ENCODE data around the gene DMRTC2.

The DMRTC2 gene

GRCh38 chr19:41847351-41848105 lies 2.7 kb downstream of the DMRTC2 start:
- DNase-seq = no peak

- DNase-seq = no peak
Measured at GRCh38 chr19:41848666-41849065, 3.8 kb downstream of the DMRTC2 start.

GRCh38 chr19:41849067-41849466 lies 4.2 kb downstream of the DMRTC2 start:
- DNase-seq = no peak

GRCh38 chr19:41850381-41850780 lies 5.5 kb downstream of the DMRTC2 start:
- DNase-seq = no peak

- DNase-seq = no peak
Measured at GRCh38 chr19:41851456-41851855, 6.6 kb downstream of the DMRTC2 start.

- DNase-seq = no peak
Measured at GRCh38 chr19:41853344-41853743, 8.5 kb downstream of the DMRTC2 start.

GRCh38 chr19:41853768-41854167 lies 8.9 kb downstream of the DMRTC2 start:
- no peak for DNase-seq

- no peak for DNase-seq
Measured at GRCh38 chr19:41859213-41859617, 14.4 kb downstream of the DMRTC2 start.

- peak; percentile 98 to 99 for DNase-seq
Measured at GRCh38 chr19:41859618-41860418, 15.0 kb downstream of the DMRTC2 start, which contains the start of gene RPS19. Gene RPS19, plus strand, starts transcription at chr19:41860255. Its CDS starts 520 bp downstream, at chr19:41860775.

GRCh38 chr19:41860419-41861115 lies 15.7 kb downstream of the DMRTC2 start:
- DNase-seq = no peak

GRCh38 chr19:41861116-41861768 lies 16.4 kb downstream of the DMRTC2 start:
- DNase-seq = no peak

GRCh38 chr19:41861846-41862245 lies 17.0 kb downstream of the DMRTC2 start:
- no peak for DNase-seq

- DNase-seq = no peak
Measured at GRCh38 chr19:41862445-41862986, 17.7 kb downstream of the DMRTC2 start.

GRCh38 chr19:41863209-41863931 lies 18.5 kb downstream of the DMRTC2 start:
- no peak for DNase-seq

- DNase-seq = no peak
Measured at GRCh38 chr19:41864374-41864773, 19.5 kb downstream of the DMRTC2 start.

- no peak for DNase-seq
Measured at GRCh38 chr19:41866284-41866683, 21.4 kb downstream of the DMRTC2 start.

- no peak for DNase-seq
Measured at GRCh38 chr19:41868120-41868988, 23.5 kb downstream of the DMRTC2 start.

GRCh38 chr19:41868989-41869300 lies 24.1 kb downstream of the DMRTC2 start:
- DNase-seq = no peak

- no peak for DNase-seq
Measured at GRCh38 chr19:41869374-41869955, 24.6 kb downstream of the DMRTC2 start.

- DNase-seq = no peak
Measured at GRCh38 chr19:41870401-41870873, 25.6 kb downstream of the DMRTC2 start.
